CD8-positive, alpha-beta memory T cell (primary cell): ENCODE measurements around the gene TMEM147. TPM values are rescaled to one million over a fixed set of nuclear protein-coding genes. Genes with fewer than 3 reads are reported as not detected.

Experiments
- CTCF ChIA-PET: fragments of 350-600 bp; sonication (Branson Sonifier 250); formaldehyde crosslinking; loops from one replicate; lab custom pipeline; 2021; ENCODE audit warnings: antibody characterized with exemption; lab: Charles Lee
- POLR2A ChIA-PET: fragments of 350-600 bp; sonication (Branson Sonifier 250); formaldehyde crosslinking; loops from one replicate; lab custom pipeline; 2021; ENCODE audit warnings: antibody characterized with exemption; lab: Charles Lee
- DNase-seq, 5 donors: peaks; one replicate each; pipeline versions ENCODE4 v3.0.0 to v3.0.0-alpha.2; 2020 to 2022; ENCODE audit warnings: mixed read lengths in 1 of 5
- H3K27ac ChIP-seq: one replicate; pipeline ENCODE4 v1.7.0; 2013; ENCODE audit warnings: low read depth, mild to moderate bottlenecking, low read length, moderate library complexity
- H3K27me3 ChIP-seq: 2 replicates; pipeline ENCODE4 v1.7.0; 2013; ENCODE audit warnings: low read length, mild to moderate bottlenecking; ENCODE audit not compliant: insufficient read depth, poor library complexity, severe bottlenecking
- H3K36me3 ChIP-seq: 2 replicates; pipeline ENCODE4 v1.7.0; 2013; ENCODE audit warnings: mild to moderate bottlenecking, low read length, moderate library complexity; ENCODE audit not compliant: insufficient read depth
- H3K4me1 ChIP-seq: 2 replicates; pipeline ENCODE4 v1.7.0; 2013; ENCODE audit warnings: mild to moderate bottlenecking, low read length, moderate library complexity; ENCODE audit not compliant: insufficient read depth
- H3K4me3 ChIP-seq: 2 replicates; pipeline ENCODE4 v1.7.0; 2013; ENCODE audit warnings: mild to moderate bottlenecking, low read length
- H3K9me3 ChIP-seq: 2 replicates; pipeline ENCODE4 v1.7.0; 2013; ENCODE audit warnings: mild to moderate bottlenecking, low read length
- H3K27ac Mint-ChIP-seq, 8 donors: one replicate each; pipeline ENCODE4 v1.8.0; 2020 to 2021; ENCODE audit warnings: mixed read lengths in 8 of 8, mild to moderate bottlenecking in 6 of 8, inconsistent platforms in 3 of 8, moderate library complexity in 3 of 8
- H3K27me3 Mint-ChIP-seq, 2 donors: one replicate each; pipeline ENCODE4 v1.8.0; 2020 to 2021; ENCODE audit warnings: mixed read lengths in 2 of 2, mild to moderate bottlenecking in 1 of 2, moderate library complexity in 1 of 2
- H3K36me3 Mint-ChIP-seq, 3 donors: one replicate each; pipeline ENCODE4 v1.8.0; 2020 to 2021; ENCODE audit warnings: mixed read lengths in 3 of 3, inconsistent platforms in 1 of 3, mild to moderate bottlenecking in 1 of 3
- H3K4me1 Mint-ChIP-seq, 3 donors: one replicate each; pipeline ENCODE4 v1.8.0; 2020 to 2021; ENCODE audit warnings: mixed read lengths in 3 of 3, inconsistent platforms in 1 of 3, mild to moderate bottlenecking in 1 of 3
- H3K4me3 Mint-ChIP-seq, 7 donors: one replicate each; pipeline ENCODE4 v1.8.0; 2020 to 2021; ENCODE audit warnings: mixed read lengths in 7 of 7, mild to moderate bottlenecking in 6 of 7, moderate library complexity in 4 of 7, inconsistent platforms in 2 of 7
- H3K9me3 Mint-ChIP-seq, 5 donors: one replicate each; pipeline ENCODE4 v1.8.0; 2020 to 2022; ENCODE audit warnings: mixed read lengths in 5 of 5, mild to moderate bottlenecking in 3 of 5, moderate library complexity in 2 of 5, inconsistent platforms in 1 of 5
- polyA plus RNA-seq: library from polyadenylated mRNA; unstranded; fragments of 300-500 nt; fragmentation: Illumina TruSeq; gene quantifications from one replicate; pipeline ENCODE4 v1.2.3, GENCODE V29; 2021
- total RNA-seq, 2 experiments: library from RNA; stranded (reverse); gene quantifications; one replicate each; pipeline ENCODE4 v1.2.3, GENCODE V29; 2021

The TMEM147 gene
- total and polyA plus RNA-seq, 3 experiments from 2014 or later, result 82.6 to 175 (median 91.4) TPM

GRCh38 chr19:35524181-35524837 lies 21.1 kb upstream of the TMEM147 start:
- Mint-ChIP-seq H3K4me1 (no peaks in the 10 kb centered on the region), H3K36me3 (no peaks in the 10 kb centered on the region), H3K27me3 (peaks cover 17 to 48% of the 10 kb centered on the region in 2 donors), H3K4me3 (no peak overlapping the region), H3K9me3 (no peaks in the 10 kb centered on the region), H3K27ac (no peak overlapping the region)
- ChIA-PET POLR2A (no interaction called here), CTCF (no interaction called here)
- DNase-seq, result no peak
- H3K4me1 ChIP-seq, result no peaks in the 10 kb centered on the region
- no peaks in the 10 kb centered on the region for H3K9me3 ChIP-seq
- H3K4me3 ChIP-seq, result no peak overlapping the region
- H3K27ac ChIP-seq, result no peak overlapping the region
- no peaks in the 10 kb centered on the region for H3K36me3 ChIP-seq
- no peaks in the 10 kb centered on the region for H3K27me3 ChIP-seq

GRCh38 chr19:35525873-35526272 lies 19.6 kb upstream of the TMEM147 start:
- peaks cover 23 to 48% of the 10 kb centered on the region in 2 donors for H3K27me3 Mint-ChIP-seq
- DNase-seq, result no peak
- H3K27ac ChIP-seq, result no peak overlapping the region
- H3K36me3 ChIP-seq, result no peaks in the 10 kb centered on the region
- H3K27me3 ChIP-seq, result no peaks in the 10 kb centered on the region
- H3K36me3 Mint-ChIP-seq, result no peaks in the 10 kb centered on the region
- H3K9me3 Mint-ChIP-seq, result no peaks in the 10 kb centered on the region
- ChIA-PET POLR2A (no interaction called here), CTCF (no interaction called here)
- H3K4me3 ChIP-seq, result no peak overlapping the region
- H3K9me3 ChIP-seq, result no peaks in the 10 kb centered on the region
- no peaks in the 10 kb centered on the region for H3K4me1 ChIP-seq
- no peak overlapping the region for H3K4me3 Mint-ChIP-seq
- H3K4me1 Mint-ChIP-seq, result no peaks in the 10 kb centered on the region
- no peak overlapping the region for H3K27ac Mint-ChIP-seq

GRCh38 chr19:35528218-35529038 lies 17.0 kb upstream of the TMEM147 start, which contains the start of gene SBSN:
TSS of gene SBSN (minus strand) at chr19:35528311. CDS start at chr19:35528281, 30 bp downstream.
- H3K27me3 ChIP-seq, result no peaks in the 10 kb centered on the region
- no peak within 1 kb of the TSS for H3K27ac Mint-ChIP-seq
- peaks cover 4 to 6% (median 4%) of the 10 kb centered on the region in 3 donors for H3K4me1 Mint-ChIP-seq
- DNase-seq, result no peak
- no peaks in the 10 kb centered on the region for H3K9me3 ChIP-seq
- CTCF ChIA-PET, result interaction anchor here (1.6 kb wide), 1 partner anchor 33 kb away, joined by 3 read pairs; no protein-coding TSS in a partner anchor
- no peak within 1 kb of the TSS for H3K4me3 ChIP-seq
- H3K36me3 ChIP-seq, result no peaks in the 10 kb centered on the region
- H3K27me3 Mint-ChIP-seq, result peaks cover 32 to 64% of the 10 kb centered on the region in 2 donors
- H3K36me3 Mint-ChIP-seq, result peaks cover 0 to 4% (median 0%) of the 10 kb centered on the region in 3 donors
- H3K27ac ChIP-seq, result no peak within 1 kb of the TSS
- peaks cover 0 to 2% (median 0%) of the 10 kb centered on the region in 5 donors for H3K9me3 Mint-ChIP-seq
- POLR2A ChIA-PET, result no interaction called here
- no peak within 1 kb of the TSS for H3K4me3 Mint-ChIP-seq
- peaks cover 2% of the 10 kb centered on the region for H3K4me1 ChIP-seq

- H3K27me3 ChIP-seq, result no peaks in the 10 kb centered on the region
- H3K4me1 ChIP-seq, result peaks cover 6% of the 10 kb centered on the region
- H3K9me3 ChIP-seq, result no peaks in the 10 kb centered on the region
- ChIA-PET CTCF (interaction anchor here (1.6 kb wide), 1 partner anchor 34 kb away, joined by 3 read pairs; no protein-coding TSS in a partner anchor), POLR2A (no interaction called here)
- Mint-ChIP-seq H3K4me1 (peaks cover 9 to 13% (median 12%) of the 10 kb centered on the region in 3 donors), H3K27me3 (peaks cover 36 to 65% of the 10 kb centered on the region in 2 donors), H3K36me3 (peaks cover 0 to 4% (median 0%) of the 10 kb centered on the region in 3 donors), H3K4me3 (no peak overlapping the region), H3K9me3 (peaks cover 0 to 2% (median 0%) of the 10 kb centered on the region in 5 donors), H3K27ac (no peak overlapping the region)
- no peak overlapping the region for H3K27ac ChIP-seq
- H3K36me3 ChIP-seq, result no peaks in the 10 kb centered on the region
- H3K4me3 ChIP-seq, result no peak overlapping the region
- DNase-seq, result no peak
These were observed 15.9 kb upstream of the TMEM147 start for GRCh38 chr19:35529241-35530218.

- no peak for DNase-seq
- Mint-ChIP-seq H3K27ac (no peak overlapping the region), H3K9me3 (peaks cover 0 to 2% (median 0%) of the 10 kb centered on the region in 5 donors), H3K4me1 (peaks cover 9 to 14% (median 13%) of the 10 kb centered on the region in 3 donors), H3K4me3 (no peak overlapping the region), H3K27me3 (peaks cover 37 to 57% of the 10 kb centered on the region in 2 donors), H3K36me3 (peaks cover 0 to 4% (median 0%) of the 10 kb centered on the region in 3 donors)
- CTCF ChIA-PET, result interaction anchor here (1.7 kb wide), 1 partner anchor 21 kb away, joined by 5 read pairs; no protein-coding TSS in a partner anchor
- Histone ChIP-seq H3K4me1 (peaks cover 6% of the 10 kb centered on the region), H3K36me3 (no peaks in the 10 kb centered on the region), H3K27ac (no peak overlapping the region), H3K27me3 (no peaks in the 10 kb centered on the region), H3K4me3 (no peak overlapping the region), H3K9me3 (no peaks in the 10 kb centered on the region)
- POLR2A ChIA-PET, result no interaction called here
These were observed 14.1 kb upstream of the TMEM147 start for GRCh38 chr19:35531291-35531690.

- Histone ChIP-seq H3K4me1 (peaks cover 6% of the 10 kb centered on the region), H3K36me3 (no peaks in the 10 kb centered on the region), H3K9me3 (no peaks in the 10 kb centered on the region), H3K27ac (no peak within 1 kb of the TSS), H3K4me3 (peak within 1 kb of the TSS; percentile 49), H3K27me3 (no peaks in the 10 kb centered on the region)
- peaks cover 9 to 14% (median 13%) of the 10 kb centered on the region in 3 donors for H3K4me1 Mint-ChIP-seq
- no peak for DNase-seq
- peaks cover 29 to 40% of the 10 kb centered on the region in 2 donors for H3K27me3 Mint-ChIP-seq
- H3K36me3 Mint-ChIP-seq, result peaks cover 0 to 4% (median 0%) of the 10 kb centered on the region in 3 donors
- peak within 1 kb of the TSS in 5 of 8 donors; percentile 31 to 86 (median 60) for H3K27ac Mint-ChIP-seq
- ChIA-PET CTCF (no interaction called here), POLR2A (no interaction called here)
- peak within 1 kb of the TSS; percentile 18 to 79 (median 75) for H3K4me3 Mint-ChIP-seq
- peaks cover 0 to 2% (median 0%) of the 10 kb centered on the region in 5 donors for H3K9me3 Mint-ChIP-seq
These were observed 12.1 kb upstream of the TMEM147 start, which contains the start of gene GAPDHS for GRCh38 chr19:35533201-35533821. TSS of gene GAPDHS (plus strand) at chr19:35533456. CDS start at chr19:35533528, 72 bp downstream.
